ENCODE measurements around the gene YWHAE. TPM values are rescaled to one million over a fixed set of nuclear protein-coding genes. Genes with fewer than 3 reads are reported as not detected.

The YWHAE gene
- total RNA-seq, 1 experiment from 2014 or later, result 1,282 TPM

- H3K36me3 Mint-ChIP-seq (ENCODE audit: insufficient read depth in 1 of 3, low read depth in 3 of 3), result peaks cover 3 to 33% (median 31%) of the 10 kb centered on the region in 3 experiments; a peak in 6 of 7 replicates
- H3K27ac Mint-ChIP-seq, result peak overlapping the region in 1 of 3 experiments; percentile 66; a peak in 2 of 7 replicates
- DNase-seq, result no peak
Measured at GRCh38 chr17:1375615-1376014, 24.4 kb downstream of the YWHAE start.

More at GRCh38 chr17:1375615-1376014, 24.4 kb downstream of the YWHAE start:
- Histone ChIP-seq H4K20me1 (ENCODE audit: control insufficient read depth, insufficient read depth, insufficient read length) (no peaks in the 10 kb centered on the region), H3K9me3 (ENCODE audit: control insufficient read depth, low read depth, low read length) (no peaks in the 10 kb centered on the region), H3K4ac (ENCODE audit: low read depth, low read length) (no peak overlapping the region), H3K56ac (ENCODE audit: insufficient read length, low read depth, low read length) (no peak overlapping the region), H2BK5ac (ENCODE audit: insufficient read length, low read length) (no peak overlapping the region), H2BK12ac (ENCODE audit: insufficient read length, low read depth, low read length) (no peak overlapping the region), H3K14ac (ENCODE audit: insufficient read depth, low read length) (no peak overlapping the region), H3K27ac (ENCODE audit: insufficient read length, low read depth, low read length) (no peak overlapping the region), H4K91ac (ENCODE audit: insufficient read length, low read depth, low read length) (no peak overlapping the region), H3T11ph (ENCODE audit: low read length) (no peak overlapping the region), H3K79me1 (ENCODE audit: insufficient read depth, low read depth, low read length, poor library complexity, severe bottlenecking) (peaks cover 4% of the 10 kb centered on the region), H2BK20ac (ENCODE audit: low read depth, low read length, poor library complexity, severe bottlenecking) (no peak overlapping the region), H3K4me2 (ENCODE audit: insufficient read depth, insufficient read length, low read length) (no peak overlapping the region), H3K79me2 (ENCODE audit: insufficient read depth, low read length) (peaks cover 96% of the 10 kb centered on the region), H2AK5ac (ENCODE audit: insufficient read length, low read length) (no peak overlapping the region), H2AFZ (ENCODE audit: low read length) (no peak overlapping the region), H2BK15ac (ENCODE audit: low read depth, low read length) (no peak overlapping the region), H3K18ac (ENCODE audit: insufficient read length, low read depth, low read length) (no peak overlapping the region), H2BK120ac (ENCODE audit: low read depth, low read length, poor library complexity, severe bottlenecking) (no peak overlapping the region), H4K5ac (ENCODE audit: insufficient read length, low read depth, low read length) (no peak overlapping the region), H3K27me3 (ENCODE audit: insufficient read depth, low read length) (no peaks in the 10 kb centered on the region), H3K23me2 (ENCODE audit: insufficient read length, low read depth, low read length, poor library complexity, severe bottlenecking) (no peaks in the 10 kb centered on the region), H3K4me1 (ENCODE audit: insufficient read depth, low read length) (no peaks in the 10 kb centered on the region; the same call in 1 of the 2 replicates), H3K23ac (ENCODE audit: insufficient read length, low read depth, low read length) (no peak overlapping the region), H4K8ac (replicated peaks; ENCODE audit: insufficient read length, low read depth, low read length) (no peak overlapping the region), H3K9ac (ENCODE audit: extremely low read depth, insufficient read length, low read length) (no peak overlapping the region)
- WGBS (ENCODE audit: extremely low coverage, insufficient read length, low lambda C conversion rate), result no CpG with 5 or more reads among the region's 2 CpGs
- TF ChIP-seq CTCF (conservative IDR thresholded peaks at IDR 0.05), result no peak
- Mint-ChIP-seq H3K4me1 (peaks cover 41 to 55% of the 10 kb centered on the region in 2 experiments), H3K27me3 (ENCODE audit: low read depth) (no peaks in the 10 kb centered on the region), H3K9me3 (no peaks in the 10 kb centered on the region), H3K4me3 (no peak overlapping the region)

Measured in H9 (cell line).